Retinal pigment epithelial cell (primary cell): ENCODE results near the gene DPY19L2.
"Not testable (repeated sequence)": the region's sequence is repeated elsewhere in the genome, so short reads cannot be mapped to it uniquely, and the experiment has no call there.

Source experiments
- DNase-seq: peaks from one replicate; pipeline ENCODE4 v3.0.0-alpha.2; 2010; ENCODE audit warnings: low read depth
- H3K4me3 ChIP-seq: 2 replicates; pipeline ENCODE4 v1.5.1; 2011; ENCODE audit warnings: mild to moderate bottlenecking, low read length, control low read depth, moderate library complexity
- TF ChIP-seq, protein P1 (sequence below): conservative IDR thresholded peaks from 2 replicates; pipeline ENCODE4 v1.5.1; 2011; ENCODE audit warnings: low read depth, low read length, control low read depth, inconsistent platforms

The DPY19L2 gene

DNA sequence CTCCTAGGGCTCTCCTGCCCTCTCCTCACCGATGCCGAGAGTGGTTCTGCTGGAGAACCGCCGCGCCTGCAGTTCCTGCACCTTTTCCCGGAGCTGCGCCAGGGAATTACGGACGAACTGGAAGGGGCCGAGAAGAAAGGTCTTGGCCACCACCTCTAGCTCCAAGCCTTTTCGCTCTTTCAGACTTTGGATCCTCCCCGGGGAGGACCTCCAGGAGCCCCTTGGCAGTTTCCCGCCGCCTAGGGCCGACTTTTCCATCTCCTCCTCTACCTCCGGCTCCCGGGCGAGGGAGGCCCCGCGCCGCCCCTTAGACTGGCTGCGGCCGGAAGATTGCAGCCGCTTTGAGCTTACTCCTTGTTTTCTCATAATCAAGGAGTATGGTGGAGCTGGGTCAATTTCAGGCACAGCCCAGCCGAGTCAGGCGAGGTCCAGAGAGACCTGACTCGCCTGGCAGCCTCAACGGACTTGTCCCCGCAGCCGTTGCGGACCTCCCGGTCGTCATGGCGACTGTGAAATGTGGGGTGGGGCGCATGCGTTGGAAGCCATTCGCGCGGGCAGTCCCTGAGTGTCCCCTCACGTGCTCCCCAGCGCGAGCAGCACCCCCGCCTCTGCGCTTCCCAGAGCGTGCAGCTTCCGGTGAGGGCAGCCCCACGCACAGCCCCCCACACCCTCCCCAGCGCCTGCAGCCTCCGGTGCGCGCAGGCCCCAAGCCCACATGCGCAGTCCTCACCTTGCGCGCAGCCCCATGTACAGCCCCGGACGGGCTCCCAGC is at the start of gene DPY19L2:
TSS of gene DPY19L2 (minus strand) at position 466 of the 772 bp plus-strand sequence. CDS start at position 366, 100 bp downstream.
- peak; percentile 18 for DNase-seq
- H3K4me3 ChIP-seq = peak within 1 kb of the TSS; percentile 75

DNA sequence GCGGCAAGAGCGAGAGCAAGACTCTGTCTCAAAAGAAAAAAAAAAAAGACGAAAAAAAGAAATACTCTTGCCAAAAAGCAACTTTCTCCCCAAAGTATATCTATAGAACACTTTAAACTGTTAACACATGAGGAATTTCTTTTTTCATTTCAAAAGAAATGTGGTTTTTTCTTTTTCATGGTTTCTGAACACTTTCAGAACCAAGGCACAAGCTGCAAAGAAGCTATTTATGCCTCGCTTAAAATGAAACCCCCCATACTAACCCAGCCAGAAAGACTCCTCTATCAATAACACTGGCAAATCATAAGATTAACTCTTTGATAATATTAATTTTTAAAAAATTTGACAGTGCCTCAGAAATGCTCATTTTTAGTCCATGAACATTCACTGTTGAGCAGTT is 48.6 kb upstream of the DPY19L2 start:
- not testable (repeated sequence) for DNase-seq, H3K4me3 ChIP-seq

More for the DNA sequence above, at the start of gene DPY19L2:
- TF ChIP-seq, protein P1, sequence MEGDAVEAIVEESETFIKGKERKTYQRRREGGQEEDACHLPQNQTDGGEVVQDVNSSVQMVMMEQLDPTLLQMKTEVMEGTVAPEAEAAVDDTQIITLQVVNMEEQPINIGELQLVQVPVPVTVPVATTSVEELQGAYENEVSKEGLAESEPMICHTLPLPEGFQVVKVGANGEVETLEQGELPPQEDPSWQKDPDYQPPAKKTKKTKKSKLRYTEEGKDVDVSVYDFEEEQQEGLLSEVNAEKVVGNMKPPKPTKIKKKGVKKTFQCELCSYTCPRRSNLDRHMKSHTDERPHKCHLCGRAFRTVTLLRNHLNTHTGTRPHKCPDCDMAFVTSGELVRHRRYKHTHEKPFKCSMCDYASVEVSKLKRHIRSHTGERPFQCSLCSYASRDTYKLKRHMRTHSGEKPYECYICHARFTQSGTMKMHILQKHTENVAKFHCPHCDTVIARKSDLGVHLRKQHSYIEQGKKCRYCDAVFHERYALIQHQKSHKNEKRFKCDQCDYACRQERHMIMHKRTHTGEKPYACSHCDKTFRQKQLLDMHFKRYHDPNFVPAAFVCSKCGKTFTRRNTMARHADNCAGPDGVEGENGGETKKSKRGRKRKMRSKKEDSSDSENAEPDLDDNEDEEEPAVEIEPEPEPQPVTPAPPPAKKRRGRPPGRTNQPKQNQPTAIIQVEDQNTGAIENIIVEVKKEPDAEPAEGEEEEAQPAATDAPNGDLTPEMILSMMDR = no peak

DNA sequence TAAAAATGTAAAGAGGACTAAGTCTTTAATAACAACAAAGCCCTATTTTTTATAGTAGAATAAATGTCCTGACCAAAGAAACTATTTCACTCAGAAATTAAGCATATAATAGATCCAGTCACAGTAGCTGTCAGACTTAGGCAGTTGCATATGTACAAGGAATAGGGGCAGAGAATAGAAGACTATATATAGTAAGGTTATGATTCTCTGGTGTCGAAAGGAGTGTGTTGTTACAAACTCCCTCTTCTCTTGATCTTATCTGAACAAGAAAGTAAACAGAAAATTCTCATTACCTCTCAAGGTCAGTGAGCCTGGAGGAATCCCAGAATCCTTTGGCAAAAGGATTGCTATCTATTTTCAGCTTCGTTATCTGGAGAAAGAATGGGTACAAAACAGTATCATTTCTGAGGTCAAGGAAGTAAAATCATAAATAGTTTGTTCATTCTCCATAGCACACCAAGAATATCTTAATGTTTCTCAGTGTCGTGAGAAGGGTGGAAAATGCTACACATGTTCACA is 46.9 kb upstream of the DPY19L2 start:
- not testable (repeated sequence) for H3K4me3 ChIP-seq, DNase-seq

DNA sequence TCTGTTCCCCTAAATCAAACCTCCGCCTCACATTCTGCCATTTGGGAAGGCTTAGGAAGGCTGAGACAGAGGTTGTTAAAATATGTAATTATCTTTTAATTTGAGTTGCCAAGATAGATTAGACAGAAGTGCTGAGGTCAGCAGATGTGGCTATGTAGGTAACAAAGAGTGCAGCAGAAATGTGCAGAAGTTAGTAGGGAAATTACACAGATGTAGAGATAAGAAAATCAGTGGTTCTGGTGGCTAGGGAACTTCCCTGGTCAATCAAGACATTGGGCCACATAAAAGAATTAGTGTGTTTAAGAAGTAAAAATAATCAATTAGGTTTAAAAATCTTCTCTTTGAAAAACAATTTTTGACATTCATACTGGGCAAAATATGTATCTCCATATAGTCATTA is 46.1 kb upstream of the DPY19L2 start:
- H3K4me3 ChIP-seq, DNase-seq: not testable (repeated sequence)

DNA sequence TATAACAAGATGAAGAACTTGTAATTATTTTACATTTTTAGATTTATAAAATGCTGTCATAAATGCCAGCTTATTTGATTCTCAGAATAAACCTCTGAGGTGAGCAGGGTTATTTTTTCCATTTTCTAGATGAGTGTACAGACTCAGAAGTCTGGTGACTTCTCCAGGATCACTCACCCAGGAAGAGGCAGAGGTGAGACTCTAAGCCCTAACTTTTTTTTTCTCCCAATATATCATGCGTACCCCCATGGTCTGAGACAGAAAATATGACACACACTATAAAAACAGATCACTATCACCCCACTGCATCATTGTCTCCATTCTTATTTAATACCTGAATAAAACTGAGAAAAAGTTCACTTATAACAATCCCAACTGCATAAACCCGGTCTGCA is 45.4 kb upstream of the DPY19L2 start:
- DNase-seq = not testable (repeated sequence)

DNA sequence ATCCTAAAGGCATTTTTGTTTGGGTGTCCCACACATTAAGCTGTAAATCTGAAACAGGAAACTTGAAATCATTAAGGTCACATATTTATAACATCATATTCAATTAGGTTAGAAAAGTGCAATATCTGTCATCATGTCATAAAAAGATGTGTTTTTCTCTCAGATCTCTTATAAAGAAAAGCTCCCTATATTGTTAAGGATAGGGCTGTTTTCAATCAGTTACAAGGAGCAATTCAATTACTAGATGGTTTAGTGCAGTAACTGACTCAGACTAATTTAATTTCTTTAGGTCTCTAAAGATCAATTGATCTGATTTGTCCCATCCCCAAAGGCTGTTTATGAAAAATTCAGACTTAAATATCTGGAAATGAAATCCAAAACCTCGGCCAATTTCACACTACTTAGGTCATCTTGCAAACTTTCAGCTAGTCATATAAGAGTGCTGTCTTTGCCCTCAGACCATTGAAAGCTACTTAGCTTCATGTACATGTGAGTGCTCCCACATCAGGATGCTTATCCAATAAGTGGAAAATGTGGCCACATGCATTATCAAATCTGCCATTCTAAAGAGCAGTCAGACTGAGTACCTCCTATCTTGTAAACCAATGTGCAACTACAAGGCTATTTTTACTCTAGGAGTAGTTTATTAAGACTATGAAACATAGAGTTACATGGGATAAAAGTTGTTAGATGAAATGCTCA is 44.8 kb upstream of the DPY19L2 start:
- H3K4me3 ChIP-seq = not testable (repeated sequence)
- DNase-seq = peak; percentile 3

More for the DNA sequence above, 45.4 kb upstream of the DPY19L2 start:
- not testable (repeated sequence) for H3K4me3 ChIP-seq

DNA sequence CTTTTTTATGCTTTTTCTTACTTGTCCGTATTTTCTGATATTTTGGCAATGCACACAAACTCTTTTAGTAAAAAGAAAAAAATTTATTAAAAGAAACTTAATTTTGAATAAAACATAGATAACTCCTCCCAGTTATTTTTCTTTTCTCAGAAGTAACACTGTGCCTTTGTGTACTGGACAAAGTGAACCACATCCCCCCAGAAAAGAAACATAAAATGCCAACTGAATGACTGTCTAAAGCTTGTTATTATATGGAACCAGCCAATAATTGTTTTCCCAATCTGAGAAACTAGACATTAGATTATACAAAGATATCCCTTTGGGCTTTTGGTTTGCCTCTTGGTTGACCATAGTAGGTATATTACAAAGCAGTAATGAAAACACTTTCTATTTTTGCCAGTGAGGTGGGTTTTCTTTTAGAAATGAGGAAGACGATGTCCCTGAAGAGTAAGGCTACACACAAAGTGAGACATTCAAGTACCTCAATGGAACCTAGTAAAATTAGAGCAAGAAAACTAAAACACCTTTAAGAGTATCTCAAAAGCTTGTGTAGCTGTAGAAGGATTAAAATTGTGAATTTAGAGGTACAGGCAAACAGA is 44.2 kb upstream of the DPY19L2 start:
- not testable (repeated sequence) for H3K4me3 ChIP-seq, DNase-seq

DNA sequence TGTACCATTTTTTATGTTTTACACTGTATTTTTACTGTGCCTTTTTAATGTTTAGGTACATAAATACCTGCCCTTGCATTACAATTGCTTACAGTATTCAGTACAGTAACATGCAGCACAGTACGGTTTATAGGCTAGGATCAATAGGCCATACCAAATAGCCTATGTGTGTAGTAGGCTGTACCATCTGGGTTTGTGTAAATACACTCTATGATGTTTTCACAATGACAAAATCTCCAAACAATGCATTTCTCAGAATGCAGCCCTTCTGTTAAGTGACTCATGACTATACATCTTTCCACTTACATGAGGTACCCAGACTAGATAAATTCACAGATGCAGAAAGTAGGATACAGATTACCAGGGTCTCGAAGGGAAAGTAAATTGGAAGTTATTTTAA is 43.0 kb upstream of the DPY19L2 start:
- not testable (repeated sequence) for DNase-seq, H3K4me3 ChIP-seq

DNA sequence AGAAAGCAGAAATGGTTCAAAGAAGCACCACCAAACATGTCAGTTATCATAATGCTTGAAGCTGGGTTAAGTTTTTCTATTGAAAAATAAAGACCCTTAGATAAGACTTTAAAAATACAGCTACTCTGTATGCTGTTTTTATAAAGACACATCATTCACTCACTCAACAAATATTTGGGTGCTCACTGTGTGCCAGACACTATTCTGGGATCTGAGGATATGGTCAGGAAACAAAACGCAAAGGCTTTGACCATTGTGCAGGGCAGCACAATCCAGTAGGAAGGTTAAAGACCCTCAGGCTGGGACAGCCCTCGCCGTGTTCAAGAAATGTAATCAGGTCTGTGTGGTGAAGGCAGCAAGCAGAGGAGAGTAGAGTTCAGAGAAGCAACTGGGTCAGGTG is 38.0 kb upstream of the DPY19L2 start:
- no peak overlapping the region for H3K4me3 ChIP-seq
- no peak for DNase-seq
- TF ChIP-seq, protein P1 = no peak

DNA sequence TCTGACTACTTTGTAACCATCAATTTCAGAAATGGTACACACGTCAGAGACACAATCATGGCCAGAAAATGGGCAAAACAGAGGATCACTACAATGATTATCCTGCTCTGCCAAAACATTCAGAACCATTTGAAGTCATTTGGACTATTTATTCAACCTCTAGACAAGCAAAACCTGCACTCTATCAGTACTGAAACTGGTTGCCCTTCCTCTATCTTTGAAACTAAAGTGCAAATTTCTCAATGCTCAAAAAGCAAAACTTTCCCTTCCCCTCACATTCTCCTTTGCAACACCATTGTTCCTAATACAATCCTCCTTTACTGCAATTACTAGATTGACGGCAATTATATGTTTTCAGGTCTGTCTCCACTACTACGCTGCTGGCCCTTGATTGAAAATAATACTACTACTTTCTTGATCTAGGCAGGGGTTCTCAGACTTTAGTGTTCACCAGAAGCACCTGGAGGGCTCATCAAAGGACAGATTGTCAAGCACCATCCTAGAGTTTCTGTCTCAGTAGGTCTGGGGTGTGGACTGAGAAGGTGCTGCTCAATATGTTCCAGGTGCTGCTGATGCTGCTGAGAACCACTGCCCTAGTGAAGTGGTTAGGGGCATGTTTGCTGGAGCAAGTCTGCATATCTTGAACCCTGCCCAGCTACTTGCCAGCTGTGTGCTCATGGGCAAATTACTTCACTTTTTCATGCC is 31.5 kb upstream of the DPY19L2 start:
- DNase-seq, H3K4me3 ChIP-seq: not testable (repeated sequence)

DNA sequence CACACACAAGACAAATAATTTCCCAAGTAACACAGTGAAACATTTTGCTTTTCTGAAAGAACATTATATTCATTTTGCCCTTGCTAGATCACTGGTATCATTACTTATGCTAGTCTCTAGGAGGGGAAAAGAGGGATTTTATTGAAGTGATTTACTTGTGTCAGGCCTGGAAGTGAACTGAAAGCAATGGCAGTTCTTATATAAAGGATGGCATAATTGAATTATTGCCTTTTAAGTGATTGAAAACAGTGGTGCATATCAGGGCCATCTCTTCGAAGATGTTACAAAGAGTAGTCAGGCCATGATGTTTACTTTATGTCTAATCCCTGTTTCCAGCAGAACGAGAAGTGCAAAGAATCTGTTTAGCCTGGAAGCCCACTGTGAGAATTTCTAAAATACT is 30.7 kb upstream of the DPY19L2 start:
- H3K4me3 ChIP-seq, DNase-seq: not testable (repeated sequence)

DNA sequence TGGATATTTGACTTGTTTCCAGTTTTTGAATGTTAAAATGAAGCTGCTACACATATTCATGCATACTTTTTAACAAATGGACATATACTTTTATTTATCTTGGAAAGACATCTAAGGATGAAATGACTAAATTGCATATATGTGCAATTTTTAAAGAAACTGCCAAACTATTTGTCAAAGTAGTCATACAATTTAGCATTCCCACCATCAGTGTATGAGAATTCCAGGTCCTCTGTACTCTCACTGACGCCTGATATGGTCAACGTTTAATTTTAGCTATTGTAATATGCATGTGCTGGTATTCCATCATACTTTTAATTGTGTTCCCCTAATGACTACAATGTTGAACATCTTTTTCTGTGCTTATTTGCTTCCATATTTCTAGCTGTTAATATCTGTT is 22.5 kb upstream of the DPY19L2 start:
- DNase-seq, H3K4me3 ChIP-seq: not testable (repeated sequence)

DNA sequence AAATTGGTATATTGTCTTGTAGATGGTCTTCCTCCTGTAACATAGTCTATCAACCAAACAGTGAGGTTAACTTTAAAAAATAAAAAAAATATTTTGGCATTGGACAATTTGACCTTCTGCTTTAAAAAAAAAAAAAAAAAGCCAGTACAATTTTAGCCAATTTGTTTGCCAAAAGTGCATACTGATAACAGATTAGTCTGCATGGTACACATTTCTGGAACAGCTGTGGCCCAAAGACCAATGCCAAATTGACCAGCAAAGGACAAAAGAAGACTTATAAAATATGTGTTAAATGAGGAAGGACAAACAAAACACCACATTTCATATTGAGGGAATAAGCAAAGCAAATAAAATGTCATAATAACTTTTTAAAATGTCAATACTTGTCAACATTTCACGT is 20.8 kb upstream of the DPY19L2 start:
- DNase-seq = not testable (repeated sequence)

DNA sequence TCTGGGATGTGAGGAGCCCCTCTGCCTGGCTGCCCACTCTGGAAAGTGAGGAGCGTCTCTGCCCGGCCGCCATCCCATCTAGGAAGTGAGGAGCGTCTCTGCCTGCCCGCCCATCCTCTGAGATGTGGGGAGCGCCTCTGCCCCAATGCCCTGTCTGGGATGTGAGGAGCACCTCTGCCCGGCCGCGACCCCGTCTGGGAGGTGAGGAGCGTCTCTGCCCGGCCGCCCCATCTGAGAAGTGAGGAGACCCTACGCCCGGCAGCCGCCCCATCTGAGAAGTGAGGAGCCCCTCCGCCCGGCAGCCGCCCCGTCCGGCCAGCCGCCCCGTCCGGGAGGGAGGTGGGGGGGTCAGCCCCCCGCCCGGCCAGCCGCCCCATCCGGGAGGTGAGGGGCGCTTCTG is 18.3 kb upstream of the DPY19L2 start:
- H3K4me3 ChIP-seq, DNase-seq: not testable (repeated sequence)

More for the DNA sequence above, 20.8 kb upstream of the DPY19L2 start:
- not testable (repeated sequence) for H3K4me3 ChIP-seq

DNA sequence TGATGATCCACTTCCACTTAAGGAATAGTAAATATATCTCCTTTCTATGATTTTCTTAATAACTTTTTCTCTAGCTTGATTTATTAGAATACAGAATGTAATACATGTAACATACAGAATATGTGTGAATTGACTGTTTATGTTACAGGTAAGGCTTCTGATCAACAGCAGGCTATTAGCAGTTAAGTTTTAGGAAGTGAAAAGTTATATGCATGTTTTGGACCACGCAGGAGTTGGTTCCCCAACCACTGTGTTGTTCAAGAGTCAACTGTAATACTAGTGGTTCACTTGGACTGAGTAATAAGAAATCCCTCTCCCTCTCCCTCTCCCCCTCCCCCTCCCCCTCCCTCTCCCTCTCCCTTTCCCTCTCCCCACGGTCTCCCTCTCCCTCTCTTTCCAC is 17.5 kb upstream of the DPY19L2 start:
- H3K4me3 ChIP-seq, DNase-seq: not testable (repeated sequence)

DNA sequence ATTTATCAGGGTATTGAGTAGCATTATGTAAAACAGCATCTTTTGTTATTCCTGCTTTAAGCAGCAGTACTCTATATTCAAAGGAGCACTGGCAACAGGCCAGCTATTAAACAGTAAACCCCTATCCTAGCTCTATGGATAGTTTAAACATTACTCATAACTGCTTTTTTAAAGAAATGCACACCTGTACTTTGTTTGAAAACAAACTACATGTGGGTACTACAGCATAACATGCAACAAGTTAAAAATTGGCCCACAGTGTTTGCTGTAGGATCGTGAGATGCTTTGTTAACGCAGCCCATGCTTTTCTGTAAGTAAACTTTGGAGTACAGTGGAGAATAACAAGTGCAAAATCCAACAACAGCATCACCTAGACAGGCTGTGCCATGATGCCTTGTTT is 14.3 kb upstream of the DPY19L2 start:
- not testable (repeated sequence) for DNase-seq, H3K4me3 ChIP-seq
